K562 (cell line): ENCODE results near the gene CCDC92.

Experiments used
- CCAR2 ChIP-seq: fragments of 200-400 bp; formaldehyde crosslinking; IDR thresholded peaks from 2 replicates; pipeline ENCODE4 v1.6.1; 2017; ENCODE audit warnings: mild to moderate bottlenecking, low read depth, low read length
- EZH2 ChIP-seq: IDR thresholded peaks from 2 replicates; pipeline ENCODE4 v1.6.1; 2012; ENCODE audit warnings: low read depth, mild to moderate bottlenecking, inconsistent platforms, low read length, borderline replicate concordance
- JUND ChIP-seq, 2 experiments: IDR thresholded peaks; 2 replicates in 1 of 2; 3 replicates in 1 of 2; pipeline ENCODE4 v1.6.1; 2011; ENCODE audit warnings: borderline replicate concordance in 2 of 2, low read depth in 2 of 2, low read length in 2 of 2, improper control_type of control experiment in 1 of 2, missing biosample characterization in 1 of 2, missing genetic modification characterization in 1 of 2, missing genetic modification reagents in 1 of 2
- LARP7 ChIP-seq: fragments of 450-650 bp; IDR thresholded peaks from 2 replicates; pipeline ENCODE4 v1.6.1; 2016
- MTA2 ChIP-seq: fragments of 450-650 bp; IDR thresholded peaks from 2 replicates; pipeline ENCODE4 v1.6.1; 2016; ENCODE audit warnings: low read depth
- NFATC3 ChIP-seq: fragments of 450-650 bp; IDR thresholded peaks from 2 replicates; pipeline ENCODE4 v1.6.1; 2017; ENCODE audit warnings: mild to moderate bottlenecking
- PHF21A ChIP-seq: fragments of 450-650 bp; IDR thresholded peaks from 2 replicates; pipeline ENCODE4 v1.6.1; 2017; ENCODE audit warnings: low read depth, borderline replicate concordance
- PML ChIP-seq: IDR thresholded peaks from 2 replicates; pipeline ENCODE4 v1.6.1; 2012; ENCODE audit warnings: low read length, inconsistent platforms
- POLR2AphosphoS5 ChIP-seq: IDR thresholded peaks from 2 replicates; pipeline ENCODE4 v1.6.1; 2011; ENCODE audit warnings: mild to moderate bottlenecking, low read depth, low read length, moderate library complexity; ENCODE audit not compliant: control insufficient read depth, insufficient read depth
- ZFP30 ChIP-seq: fragments of 250-450 bp; sonication (Bioruptor Pico); IDR thresholded peaks from 2 replicates; pipeline ENCODE4 v1.8.0; 2022; ENCODE audit warnings: moderate library complexity, mild to moderate bottlenecking, inconsistent platforms, borderline replicate concordance
- ZNF134 ChIP-seq: fragments of 250-450 bp; sonication (Bioruptor Pico); conservative IDR thresholded peaks from 2 replicates; pipeline ENCODE4 v1.4.0; 2020
- ZNF239 ChIP-seq: fragments of 250-450 bp; sonication (Bioruptor Pico); IDR thresholded peaks from 2 replicates; pipeline ENCODE4 v1.4.0; 2020; ENCODE audit warnings: mild to moderate bottlenecking
- TF ChIP-seq, protein P1 (sequence below), 3 experiments: IDR thresholded peaks in 2 of 3; conservative IDR thresholded peaks in 1 of 3; 2 replicates each; pipeline ENCODE4 v1.5.1; 2011 to 2012; ENCODE audit warnings: low read length in 3 of 3, mild to moderate bottlenecking in 3 of 3, control low read depth in 2 of 3, improper control_type of control experiment in 1 of 3, inconsistent platforms in 1 of 3, low read depth in 1 of 3, mixed read lengths in 1 of 3, moderate library complexity in 1 of 3; ENCODE audit not compliant: insufficient read depth in 2 of 3

DNA sequence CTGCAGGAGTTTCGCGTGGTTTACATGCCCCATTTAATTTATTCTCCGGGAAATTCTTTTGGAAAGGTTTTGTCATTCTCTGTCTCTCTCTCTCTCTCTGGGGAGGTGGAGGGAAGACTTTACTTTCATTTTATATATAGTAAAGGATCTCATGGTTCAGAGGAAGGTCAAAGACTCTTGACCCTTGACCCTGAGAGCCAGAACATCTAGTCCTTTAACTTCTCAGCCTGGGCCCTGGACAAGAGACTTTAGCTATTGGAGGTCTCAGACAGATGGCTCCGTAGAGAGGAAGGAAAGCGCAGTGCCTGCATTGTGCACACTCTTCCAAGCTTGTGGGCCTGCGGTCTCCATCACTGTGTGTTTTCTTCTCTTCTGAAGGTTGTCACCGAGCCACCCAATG, 43.7 kb downstream of the CCDC92 start:
- no peak for TF ChIP-seq ZNF239 (CRISPR knock-in tag)
- TF ChIP-seq MTA2 = no peak
- TF ChIP-seq JUND (IDR thresholded peaks at IDR 0.05; ENCODE audit: borderline replicate concordance, low read depth, low read length) = no peak
- no peak for TF ChIP-seq JUND (tag; IDR thresholded peaks at IDR 0.05; ENCODE audit: borderline replicate concordance, low read depth, low read length)
- TF ChIP-seq POLR2AphosphoS5 = no peak
- no peak for TF ChIP-seq CCAR2
- no peak for TF ChIP-seq EZH2
- no peak for TF ChIP-seq ZNF134 (CRISPR knock-in tag)
- TF ChIP-seq NFATC3 = no peak
- no peak for TF ChIP-seq PML
- no peak for TF ChIP-seq LARP7
- TF ChIP-seq, protein P1, sequence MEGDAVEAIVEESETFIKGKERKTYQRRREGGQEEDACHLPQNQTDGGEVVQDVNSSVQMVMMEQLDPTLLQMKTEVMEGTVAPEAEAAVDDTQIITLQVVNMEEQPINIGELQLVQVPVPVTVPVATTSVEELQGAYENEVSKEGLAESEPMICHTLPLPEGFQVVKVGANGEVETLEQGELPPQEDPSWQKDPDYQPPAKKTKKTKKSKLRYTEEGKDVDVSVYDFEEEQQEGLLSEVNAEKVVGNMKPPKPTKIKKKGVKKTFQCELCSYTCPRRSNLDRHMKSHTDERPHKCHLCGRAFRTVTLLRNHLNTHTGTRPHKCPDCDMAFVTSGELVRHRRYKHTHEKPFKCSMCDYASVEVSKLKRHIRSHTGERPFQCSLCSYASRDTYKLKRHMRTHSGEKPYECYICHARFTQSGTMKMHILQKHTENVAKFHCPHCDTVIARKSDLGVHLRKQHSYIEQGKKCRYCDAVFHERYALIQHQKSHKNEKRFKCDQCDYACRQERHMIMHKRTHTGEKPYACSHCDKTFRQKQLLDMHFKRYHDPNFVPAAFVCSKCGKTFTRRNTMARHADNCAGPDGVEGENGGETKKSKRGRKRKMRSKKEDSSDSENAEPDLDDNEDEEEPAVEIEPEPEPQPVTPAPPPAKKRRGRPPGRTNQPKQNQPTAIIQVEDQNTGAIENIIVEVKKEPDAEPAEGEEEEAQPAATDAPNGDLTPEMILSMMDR (IDR thresholded peaks at IDR 0.05 in 2 of 3, conservative IDR thresholded peaks at IDR 0.05 in 1 of 3; ENCODE audit: insufficient read depth in 2 of 3, low read depth in 1 of 3, low read length in 3 of 3) = no peak
- TF ChIP-seq ZFP30 (CRISPR knock-in tag) = no peak
- TF ChIP-seq PHF21A = no peak
